Ecto neural progenitor cell (in vitro differentiated cells): ENCODE results near the gene METAP1.
"Not testable (repeated sequence)": the region's sequence is repeated elsewhere in the genome, so short reads cannot be mapped to it uniquely, and the experiment has no call there.

Experiments
- DNase-seq: peaks from one replicate; pipeline ENCODE4 v3.0.0-alpha.2; 2018; ENCODE audit warnings: low spot score

Gene METAP1

DNA sequence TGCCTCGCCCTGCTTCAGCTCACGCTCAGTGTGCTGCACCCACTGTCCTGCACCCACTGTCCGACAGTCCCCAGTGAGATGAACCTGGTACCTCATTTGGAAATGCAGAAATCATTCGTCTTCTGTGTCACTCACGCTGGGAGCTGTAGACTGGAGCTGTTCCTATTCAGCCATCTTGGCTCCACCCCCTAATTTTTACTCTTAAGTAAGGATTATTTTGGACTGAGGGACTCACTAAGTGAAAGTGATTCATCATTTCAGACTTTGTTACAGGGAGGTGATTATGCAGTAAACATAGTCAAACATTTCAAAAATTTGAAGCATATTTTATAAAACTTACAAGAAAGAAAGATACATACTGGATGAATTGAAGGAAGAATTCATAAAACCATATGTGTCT lies 104.3 kb downstream of the METAP1 start:
- DNase-seq = not testable (repeated sequence)

DNA sequence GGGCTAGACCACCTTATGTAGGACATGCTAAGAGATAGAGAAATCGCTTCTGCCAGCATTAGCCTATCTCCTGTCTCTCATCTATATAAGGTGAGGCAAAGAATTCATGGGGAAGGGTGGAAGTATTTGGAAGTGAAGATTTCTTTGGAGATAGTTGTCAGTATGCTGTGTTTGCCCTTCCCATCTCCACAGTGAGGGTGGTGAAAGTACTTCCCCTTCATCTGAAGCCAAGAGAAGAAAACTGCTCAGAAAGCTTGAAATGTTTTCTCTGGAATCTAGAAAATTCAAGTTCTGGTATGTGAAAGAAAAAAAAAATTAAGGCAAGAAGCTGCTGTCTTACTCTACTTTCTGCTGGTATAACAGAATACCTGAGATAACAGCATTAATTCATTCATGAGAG lies 105.4 kb downstream of the METAP1 start:
- DNase-seq = no peak

DNA sequence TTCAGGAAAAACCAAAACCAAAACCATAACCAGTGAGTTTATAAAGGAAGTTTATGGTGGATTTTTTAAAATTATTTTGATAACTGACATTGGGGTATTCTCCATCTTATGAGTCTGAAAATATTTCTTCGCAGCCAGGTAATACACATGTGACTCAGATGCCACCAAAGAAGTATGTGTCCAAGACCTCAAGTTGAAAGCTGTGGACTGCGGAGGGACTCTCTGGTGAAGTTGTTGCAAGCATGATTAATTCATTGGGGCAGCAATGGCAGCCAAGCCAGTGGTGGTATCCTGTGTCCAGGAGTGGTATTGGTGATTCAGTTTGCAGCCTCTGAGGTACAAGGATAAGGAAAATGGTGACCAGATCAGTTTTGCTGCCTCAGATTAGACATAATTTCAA lies 107.1 kb downstream of the METAP1 start:
- DNase-seq = no peak

DNA sequence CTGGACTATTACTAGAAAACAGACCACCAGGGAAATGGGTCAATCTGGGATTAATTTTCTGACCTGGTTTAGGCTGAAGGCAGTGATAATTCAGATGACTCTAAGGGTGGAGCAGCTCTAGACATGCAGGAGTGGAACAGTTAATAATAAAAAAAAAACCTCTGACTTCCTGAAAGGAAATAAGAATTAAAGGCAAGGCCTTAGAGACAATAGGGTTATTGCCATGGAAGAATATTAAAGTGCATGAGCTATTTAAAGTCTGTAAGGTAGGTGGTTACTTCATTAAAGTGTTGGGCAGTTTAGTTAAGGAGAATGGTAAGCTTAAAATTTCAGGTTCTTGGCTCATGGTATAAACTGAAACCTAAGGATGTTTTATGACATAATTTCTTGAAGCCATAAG lies 107.6 kb downstream of the METAP1 start:
- no peak for DNase-seq

GRCh38 chr4:99104153-99104552 lies 108.6 kb downstream of the METAP1 start:
- no peak for DNase-seq

DNA sequence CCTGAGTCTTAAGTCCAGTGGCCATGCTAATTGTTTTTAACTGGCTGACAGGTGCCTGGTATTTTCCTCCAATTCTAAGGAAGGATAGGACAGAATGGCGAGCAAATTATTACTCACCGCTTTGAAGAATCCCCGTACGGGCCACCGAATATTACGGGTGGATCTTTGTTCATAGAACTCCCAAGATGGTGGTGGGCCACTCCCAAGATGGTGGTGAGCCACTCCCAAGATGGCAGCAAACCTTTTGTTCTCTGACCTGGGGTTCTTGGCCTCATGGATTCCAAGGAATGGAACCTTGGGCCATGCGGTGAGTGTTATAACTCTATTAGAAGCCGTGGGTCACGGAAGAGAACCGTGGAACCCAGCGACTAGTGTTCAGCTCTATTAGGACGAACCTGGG lies 113.8 kb downstream of the METAP1 start:
- DNase-seq = not testable (repeated sequence)
